Measurements from ENCODE around the gene PLEKHG3. TPM values are rescaled to one million over a fixed set of nuclear protein-coding genes. Genes with fewer than 3 reads are reported as not detected.

Gene PLEKHG3
- total and polyA plus RNA-seq, 2 of the 13 experiments (the other 11 are each of a cell fraction or from before 2014, with no cell fraction given): 7.1 to 9.8 TPM

DNA sequence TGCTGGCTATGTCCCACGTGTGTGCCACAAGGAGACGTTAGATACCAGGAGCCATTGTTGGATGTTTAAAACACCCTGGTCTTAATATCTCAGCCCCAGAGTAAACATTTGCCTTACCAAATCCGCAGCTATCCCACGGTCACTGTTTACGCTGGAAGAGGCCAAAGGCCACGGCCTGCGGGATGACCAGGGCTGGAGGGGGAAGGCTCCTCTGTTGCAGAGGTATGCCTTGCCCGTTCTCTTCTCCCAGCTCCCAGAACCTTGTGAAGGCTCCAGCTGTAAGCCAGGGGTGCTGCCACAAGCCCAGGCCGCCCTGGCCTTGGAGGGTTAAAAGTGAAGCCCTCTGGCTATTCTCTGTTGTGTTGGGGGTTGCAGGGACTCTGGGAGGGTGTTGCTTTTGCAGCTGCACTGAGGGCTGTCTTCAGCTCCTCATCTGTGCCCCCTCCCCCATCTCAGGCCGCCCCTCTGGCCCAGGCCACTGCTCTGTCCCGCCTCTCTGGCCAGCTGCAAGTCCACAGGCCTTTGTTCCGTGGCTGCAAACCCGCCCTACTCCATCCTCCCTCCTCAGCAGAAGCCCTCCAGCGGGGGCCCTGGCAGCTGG, 2.5 kb downstream of the PLEKHG3 start (continued):
- TF ChIP-seq, protein P1, sequence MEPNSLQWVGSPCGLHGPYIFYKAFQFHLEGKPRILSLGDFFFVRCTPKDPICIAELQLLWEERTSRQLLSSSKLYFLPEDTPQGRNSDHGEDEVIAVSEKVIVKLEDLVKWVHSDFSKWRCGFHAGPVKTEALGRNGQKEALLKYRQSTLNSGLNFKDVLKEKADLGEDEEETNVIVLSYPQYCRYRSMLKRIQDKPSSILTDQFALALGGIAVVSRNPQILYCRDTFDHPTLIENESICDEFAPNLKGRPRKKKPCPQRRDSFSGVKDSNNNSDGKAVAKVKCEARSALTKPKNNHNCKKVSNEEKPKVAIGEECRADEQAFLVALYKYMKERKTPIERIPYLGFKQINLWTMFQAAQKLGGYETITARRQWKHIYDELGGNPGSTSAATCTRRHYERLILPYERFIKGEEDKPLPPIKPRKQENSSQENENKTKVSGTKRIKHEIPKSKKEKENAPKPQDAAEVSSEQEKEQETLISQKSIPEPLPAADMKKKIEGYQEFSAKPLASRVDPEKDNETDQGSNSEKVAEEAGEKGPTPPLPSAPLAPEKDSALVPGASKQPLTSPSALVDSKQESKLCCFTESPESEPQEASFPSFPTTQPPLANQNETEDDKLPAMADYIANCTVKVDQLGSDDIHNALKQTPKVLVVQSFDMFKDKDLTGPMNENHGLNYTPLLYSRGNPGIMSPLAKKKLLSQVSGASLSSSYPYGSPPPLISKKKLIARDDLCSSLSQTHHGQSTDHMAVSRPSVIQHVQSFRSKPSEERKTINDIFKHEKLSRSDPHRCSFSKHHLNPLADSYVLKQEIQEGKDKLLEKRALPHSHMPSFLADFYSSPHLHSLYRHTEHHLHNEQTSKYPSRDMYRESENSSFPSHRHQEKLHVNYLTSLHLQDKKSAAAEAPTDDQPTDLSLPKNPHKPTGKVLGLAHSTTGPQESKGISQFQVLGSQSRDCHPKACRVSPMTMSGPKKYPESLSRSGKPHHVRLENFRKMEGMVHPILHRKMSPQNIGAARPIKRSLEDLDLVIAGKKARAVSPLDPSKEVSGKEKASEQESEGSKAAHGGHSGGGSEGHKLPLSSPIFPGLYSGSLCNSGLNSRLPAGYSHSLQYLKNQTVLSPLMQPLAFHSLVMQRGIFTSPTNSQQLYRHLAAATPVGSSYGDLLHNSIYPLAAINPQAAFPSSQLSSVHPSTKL (CRISPR knock-in tag; IDR thresholded peaks at IDR 0.05): peak; percentile 83
- TF ChIP-seq PATZ1 (CRISPR knock-in tag; IDR thresholded peaks at IDR 0.05) (peak; percentile 69), JUND (CRISPR knock-in tag; IDR thresholded peaks at IDR 0.05) (no peak), GLI4 (CRISPR knock-in tag; IDR thresholded peaks at IDR 0.05; ENCODE audit: borderline replicate concordance) (no peak), ZNF3 (CRISPR knock-in tag; IDR thresholded peaks at IDR 0.05) (no peak), RAD21 (CRISPR knock-in tag; IDR thresholded peaks at IDR 0.05) (0 out of 2 replicates have a peak, but pooled peaks have one; percentile 8), THYN1 (CRISPR knock-in tag; IDR thresholded peaks at IDR 0.05; ENCODE audit: borderline replicate concordance, low read depth) (no peak), POLR2G (IDR thresholded peaks at IDR 0.05; ENCODE audit: low read depth, low read length) (no peak), ZNF704 (CRISPR knock-in tag; IDR thresholded peaks at IDR 0.05; ENCODE audit: borderline replicate concordance) (no peak), ZNF207 (IDR thresholded peaks at IDR 0.05; ENCODE audit: borderline replicate concordance) (no peak), ELF3 (CRISPR knock-in tag; IDR thresholded peaks at IDR 0.05) (peak; percentile 38; the same call in 1 of the 2 replicates), RELA (CRISPR knock-in tag; IDR thresholded peaks at IDR 0.05) (no peak)
- TF ChIP-seq, protein P2, sequence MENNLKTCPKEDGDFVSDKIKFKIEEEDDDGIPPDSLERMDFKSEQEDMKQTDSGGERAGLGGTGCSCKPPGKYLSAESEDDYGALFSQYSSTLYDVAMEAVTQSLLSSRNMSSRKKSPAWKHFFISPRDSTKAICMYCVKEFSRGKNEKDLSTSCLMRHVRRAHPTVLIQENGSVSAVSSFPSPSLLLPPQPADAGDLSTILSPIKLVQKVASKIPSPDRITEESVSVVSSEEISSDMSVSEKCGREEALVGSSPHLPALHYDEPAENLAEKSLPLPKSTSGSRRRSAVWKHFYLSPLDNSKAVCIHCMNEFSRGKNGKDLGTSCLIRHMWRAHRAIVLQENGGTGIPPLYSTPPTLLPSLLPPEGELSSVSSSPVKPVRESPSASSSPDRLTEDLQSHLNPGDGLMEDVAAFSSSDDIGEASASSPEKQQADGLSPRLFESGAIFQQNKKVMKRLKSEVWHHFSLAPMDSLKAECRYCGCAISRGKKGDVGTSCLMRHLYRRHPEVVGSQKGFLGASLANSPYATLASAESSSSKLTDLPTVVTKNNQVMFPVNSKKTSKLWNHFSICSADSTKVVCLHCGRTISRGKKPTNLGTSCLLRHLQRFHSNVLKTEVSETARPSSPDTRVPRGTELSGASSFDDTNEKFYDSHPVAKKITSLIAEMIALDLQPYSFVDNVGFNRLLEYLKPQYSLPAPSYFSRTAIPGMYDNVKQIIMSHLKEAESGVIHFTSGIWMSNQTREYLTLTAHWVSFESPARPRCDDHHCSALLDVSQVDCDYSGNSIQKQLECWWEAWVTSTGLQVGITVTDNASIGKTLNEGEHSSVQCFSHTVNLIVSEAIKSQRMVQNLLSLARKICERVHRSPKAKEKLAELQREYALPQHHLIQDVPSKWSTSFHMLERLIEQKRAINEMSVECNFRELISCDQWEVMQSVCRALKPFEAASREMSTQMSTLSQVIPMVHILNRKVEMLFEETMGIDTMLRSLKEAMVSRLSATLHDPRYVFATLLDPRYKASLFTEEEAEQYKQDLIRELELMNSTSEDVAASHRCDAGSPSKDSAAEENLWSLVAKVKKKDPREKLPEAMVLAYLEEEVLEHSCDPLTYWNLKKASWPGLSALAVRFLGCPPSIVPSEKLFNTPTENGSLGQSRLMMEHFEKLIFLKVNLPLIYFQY (CRISPR knock-in tag; IDR thresholded peaks at IDR 0.05; ENCODE audit: borderline replicate concordance): no peak
- TF ChIP-seq, protein P3, sequence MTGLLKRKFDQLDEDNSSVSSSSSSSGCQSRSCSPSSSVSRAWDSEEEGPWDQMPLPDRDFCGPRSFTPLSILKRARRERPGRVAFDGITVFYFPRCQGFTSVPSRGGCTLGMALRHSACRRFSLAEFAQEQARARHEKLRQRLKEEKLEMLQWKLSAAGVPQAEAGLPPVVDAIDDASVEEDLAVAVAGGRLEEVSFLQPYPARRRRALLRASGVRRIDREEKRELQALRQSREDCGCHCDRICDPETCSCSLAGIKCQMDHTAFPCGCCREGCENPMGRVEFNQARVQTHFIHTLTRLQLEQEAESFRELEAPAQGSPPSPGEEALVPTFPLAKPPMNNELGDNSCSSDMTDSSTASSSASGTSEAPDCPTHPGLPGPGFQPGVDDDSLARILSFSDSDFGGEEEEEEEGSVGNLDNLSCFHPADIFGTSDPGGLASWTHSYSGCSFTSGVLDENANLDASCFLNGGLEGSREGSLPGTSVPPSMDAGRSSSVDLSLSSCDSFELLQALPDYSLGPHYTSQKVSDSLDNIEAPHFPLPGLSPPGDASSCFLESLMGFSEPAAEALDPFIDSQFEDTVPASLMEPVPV (CRISPR knock-in tag; IDR thresholded peaks at IDR 0.05): no peak
- TF ChIP-seq, protein P4, sequence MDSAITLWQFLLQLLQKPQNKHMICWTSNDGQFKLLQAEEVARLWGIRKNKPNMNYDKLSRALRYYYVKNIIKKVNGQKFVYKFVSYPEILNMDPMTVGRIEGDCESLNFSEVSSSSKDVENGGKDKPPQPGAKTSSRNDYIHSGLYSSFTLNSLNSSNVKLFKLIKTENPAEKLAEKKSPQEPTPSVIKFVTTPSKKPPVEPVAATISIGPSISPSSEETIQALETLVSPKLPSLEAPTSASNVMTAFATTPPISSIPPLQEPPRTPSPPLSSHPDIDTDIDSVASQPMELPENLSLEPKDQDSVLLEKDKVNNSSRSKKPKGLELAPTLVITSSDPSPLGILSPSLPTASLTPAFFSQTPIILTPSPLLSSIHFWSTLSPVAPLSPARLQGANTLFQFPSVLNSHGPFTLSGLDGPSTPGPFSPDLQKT (CRISPR knock-in tag; IDR thresholded peaks at IDR 0.05; ENCODE audit: borderline replicate concordance): no peak
